ENCODE data around the gene GSAP. TPM values are rescaled to one million over a fixed set of nuclear protein-coding genes. Genes with fewer than 3 reads are reported as not detected.
A peak's percentile ranks its signal among the peaks of the same experiment; 100 is the strongest.

GSAP gene
- polyA plus RNA-seq, 1 donor from 2014 or later = 32.9 TPM

GRCh38 chr7:77382532-77382931, 33.6 kb downstream of the GSAP start:
- Mint-ChIP-seq H3K4me3 (peak overlapping the region in 1 of 4 donors; percentile 56), H3K4me1 (peaks cover 2 to 9% (median 8%) of the 10 kb centered on the region in 3 donors), H3K27me3 (no peaks in the 10 kb centered on the region), H3K36me3 (peaks cover 17% of the 10 kb centered on the region), H3K27ac (peak overlapping the region in 2 of 3 donors; percentile 15 to 50), H3K9me3 (no peaks in the 10 kb centered on the region)

- H3K9me3 Mint-ChIP-seq = no peaks in the 10 kb centered on the region
- H3K27ac Mint-ChIP-seq = no peak overlapping the region
- H3K4me1 Mint-ChIP-seq = peaks cover 0 to 4% (median 0%) of the 10 kb centered on the region in 3 donors
- H3K27me3 Mint-ChIP-seq = no peaks in the 10 kb centered on the region
- H3K4me3 Mint-ChIP-seq = peak overlapping the region in 1 of 4 donors; percentile 37
- H3K36me3 Mint-ChIP-seq = peaks cover 22% of the 10 kb centered on the region
These were observed 37.6 kb downstream of the GSAP start for GRCh38 chr7:77378584-77378983.

- Mint-ChIP-seq H3K4me3 (no peak overlapping the region), H3K27me3 (no peaks in the 10 kb centered on the region), H3K36me3 (peaks cover 21% of the 10 kb centered on the region), H3K27ac (no peak overlapping the region), H3K9me3 (no peaks in the 10 kb centered on the region), H3K4me1 (peaks cover 0 to 4% (median 3%) of the 10 kb centered on the region in 3 donors)
These were observed 45.5 kb downstream of the GSAP start for GRCh38 chr7:77370606-77371005.

- Mint-ChIP-seq H3K4me1 (peaks cover 0 to 5% (median 4%) of the 10 kb centered on the region in 3 donors), H3K9me3 (no peaks in the 10 kb centered on the region), H3K36me3 (peaks cover 17% of the 10 kb centered on the region), H3K27ac (no peak overlapping the region), H3K27me3 (no peaks in the 10 kb centered on the region), H3K4me3 (no peak overlapping the region)
These were observed 47.2 kb downstream of the GSAP start for GRCh38 chr7:77368974-77369373.

GRCh38 chr7:77367976-77368375, 48.2 kb downstream of the GSAP start:
- Mint-ChIP-seq H3K27me3 (no peaks in the 10 kb centered on the region), H3K36me3 (peaks cover 17% of the 10 kb centered on the region), H3K9me3 (no peaks in the 10 kb centered on the region), H3K27ac (peak overlapping the region in 2 of 3 donors; percentile 37 to 48), H3K4me3 (no peak overlapping the region), H3K4me1 (peaks cover 0 to 5% (median 4%) of the 10 kb centered on the region in 3 donors)

- no peaks in the 10 kb centered on the region for H3K9me3 Mint-ChIP-seq
- no peak overlapping the region for H3K4me3 Mint-ChIP-seq
- peaks cover 0 to 5% (median 4%) of the 10 kb centered on the region in 3 donors for H3K4me1 Mint-ChIP-seq
- H3K27me3 Mint-ChIP-seq = no peaks in the 10 kb centered on the region
- H3K36me3 Mint-ChIP-seq = peaks cover 11% of the 10 kb centered on the region
- H3K27ac Mint-ChIP-seq = peak overlapping the region in 1 of 3 donors; percentile 37
These were observed 53.2 kb downstream of the GSAP start for GRCh38 chr7:77362905-77363304.

- Mint-ChIP-seq H3K4me1 (peaks cover 2 to 4% (median 2%) of the 10 kb centered on the region in 3 donors), H3K27ac (peak overlapping the region in 1 of 3 donors; percentile 73), H3K4me3 (no peak overlapping the region), H3K36me3 (peaks cover 2% of the 10 kb centered on the region), H3K27me3 (no peaks in the 10 kb centered on the region), H3K9me3 (no peaks in the 10 kb centered on the region)
These were observed 55.2 kb downstream of the GSAP start for GRCh38 chr7:77360969-77361368.

GRCh38 chr7:77360104-77360503, 56.0 kb downstream of the GSAP start:
- Mint-ChIP-seq H3K4me1 (peaks cover 0 to 4% (median 2%) of the 10 kb centered on the region in 3 donors), H3K36me3 (peaks cover 2% of the 10 kb centered on the region), H3K27me3 (no peaks in the 10 kb centered on the region), H3K9me3 (no peaks in the 10 kb centered on the region), H3K27ac (no peak overlapping the region), H3K4me3 (no peak overlapping the region)

GRCh38 chr7:77359599-77359998, 56.5 kb downstream of the GSAP start:
- H3K36me3 Mint-ChIP-seq = peaks cover 2% of the 10 kb centered on the region
- no peak overlapping the region for H3K4me3 Mint-ChIP-seq

GRCh38 chr7:77354914-77355313, 61.2 kb downstream of the GSAP start:
- peaks cover 9% of the 10 kb centered on the region for H3K36me3 Mint-ChIP-seq

More at GRCh38 chr7:77359599-77359998, 56.5 kb downstream of the GSAP start:
- Mint-ChIP-seq H3K27ac (no peak overlapping the region), H3K27me3 (no peaks in the 10 kb centered on the region), H3K4me1 (peaks cover 0 to 5% (median 4%) of the 10 kb centered on the region in 3 donors), H3K9me3 (no peaks in the 10 kb centered on the region)

GRCh38 chr7:77354484-77354883, 61.7 kb downstream of the GSAP start:
- Mint-ChIP-seq H3K4me1 (peaks cover 21 to 30% (median 26%) of the 10 kb centered on the region in 3 donors), H3K27ac (peak overlapping the region in 2 of 3 donors; percentile 89 to 90), H3K27me3 (no peaks in the 10 kb centered on the region), H3K4me3 (no peak overlapping the region), H3K9me3 (no peaks in the 10 kb centered on the region), H3K36me3 (peaks cover 9% of the 10 kb centered on the region)

More at GRCh38 chr7:77354914-77355313, 61.2 kb downstream of the GSAP start:
- Mint-ChIP-seq H3K4me3 (peak overlapping the region in 1 of 4 donors; percentile 5), H3K27me3 (no peaks in the 10 kb centered on the region), H3K4me1 (peaks cover 21 to 30% (median 26%) of the 10 kb centered on the region in 3 donors), H3K9me3 (no peaks in the 10 kb centered on the region), H3K27ac (peak overlapping the region in 1 of 3 donors; percentile 90)

GRCh38 chr7:77353911-77354310, 62.2 kb downstream of the GSAP start:
- Mint-ChIP-seq H3K4me3 (no peak overlapping the region), H3K9me3 (no peaks in the 10 kb centered on the region), H3K27me3 (no peaks in the 10 kb centered on the region), H3K36me3 (peaks cover 9% of the 10 kb centered on the region), H3K4me1 (peaks cover 21 to 30% (median 26%) of the 10 kb centered on the region in 3 donors), H3K27ac (peak overlapping the region; percentile 3 to 89 (median 75))

GRCh38 chr7:77353407-77353721, 62.8 kb downstream of the GSAP start:
- no peaks in the 10 kb centered on the region for H3K9me3 Mint-ChIP-seq
- H3K27me3 Mint-ChIP-seq = no peaks in the 10 kb centered on the region
- H3K36me3 Mint-ChIP-seq = peaks cover 9% of the 10 kb centered on the region
- H3K4me1 Mint-ChIP-seq = peaks cover 24 to 35% (median 29%) of the 10 kb centered on the region in 3 donors
- H3K4me3 Mint-ChIP-seq = no peak overlapping the region
- peak overlapping the region; percentile 75 to 92 (median 89) for H3K27ac Mint-ChIP-seq

GRCh38 chr7:77352665-77353406, 63.3 kb downstream of the GSAP start:
- Mint-ChIP-seq H3K27ac (peak overlapping the region in 2 of 3 donors; percentile 75 to 92), H3K36me3 (peaks cover 9% of the 10 kb centered on the region), H3K27me3 (no peaks in the 10 kb centered on the region), H3K4me1 (peaks cover 24 to 36% (median 30%) of the 10 kb centered on the region in 3 donors), H3K9me3 (no peaks in the 10 kb centered on the region), H3K4me3 (peak overlapping the region in 2 of 4 donors; percentile 5 to 33)

GRCh38 chr7:77351539-77352004, 64.6 kb downstream of the GSAP start:
- Mint-ChIP-seq H3K4me1 (peaks cover 24 to 36% (median 27%) of the 10 kb centered on the region in 3 donors), H3K9me3 (no peaks in the 10 kb centered on the region), H3K27me3 (no peaks in the 10 kb centered on the region), H3K36me3 (peaks cover 8% of the 10 kb centered on the region), H3K4me3 (peak overlapping the region; percentile 68 to 91 (median 82)), H3K27ac (peak overlapping the region; percentile 75 to 84 (median 79))

Data from IgD-negative memory B cell (primary cell).